Calu3 (cell line): Measurements from ENCODE around the gene PLCG1. TPM values are rescaled to one million over a fixed set of nuclear protein-coding genes. Genes with fewer than 3 reads are reported as not detected.
"Not testable (repeated sequence)": the region's sequence is repeated elsewhere in the genome, so short reads cannot be mapped to it uniquely, and the experiment has no call there.

Source experiments
- BruUV-seq: library from RNA; stranded (reverse); fragments of 400-500 nt; replicated peaks from 2 replicates; lab custom pipeline; 2021; lab: Mats Ljungman, UMichigan
- CTCF ChIA-PET: fragments of 300-600 bp; sonication (Branson Sonifier 250); formaldehyde crosslinking; loops from one replicate; lab custom pipeline; 2022; ENCODE audit warnings: antibody characterized with exemption; lab: Charles Lee
- DNase-seq: peaks from one replicate; pipeline ENCODE4 v3.0.0; 2022
- H3K27ac Mint-ChIP-seq: one replicate; pipeline ENCODE4 v1.8.0; 2022; ENCODE audit warnings: mixed read lengths; ENCODE audit not compliant: unreplicated experiment
- H3K27me3 Mint-ChIP-seq: one replicate; pipeline ENCODE4 v1.8.0; 2022; ENCODE audit warnings: mixed read lengths; ENCODE audit not compliant: unreplicated experiment
- H3K36me3 Mint-ChIP-seq: one replicate; pipeline ENCODE4 v1.8.0; 2022; ENCODE audit warnings: mild to moderate bottlenecking, moderate library complexity, mixed read lengths; ENCODE audit not compliant: insufficient read depth, unreplicated experiment
- H3K4me1 Mint-ChIP-seq: one replicate; pipeline ENCODE4 v1.8.0; 2022; ENCODE audit warnings: mild to moderate bottlenecking, low read depth, mixed read lengths; ENCODE audit not compliant: unreplicated experiment
- H3K4me3 Mint-ChIP-seq: one replicate; pipeline ENCODE4 v1.8.0; 2022; ENCODE audit warnings: mild to moderate bottlenecking, low read depth, moderate library complexity, mixed read lengths; ENCODE audit not compliant: unreplicated experiment
- H3K9me3 Mint-ChIP-seq: one replicate; pipeline ENCODE4 v1.8.0; 2022; ENCODE audit warnings: low read depth, mixed read lengths; ENCODE audit not compliant: unreplicated experiment
- CTCF ChIP-seq: fragments of 200-600 bp; IDR thresholded peaks from one replicate; pipeline ENCODE4 v1.8.0; 2022; ENCODE audit warnings: antibody characterized with exemption; ENCODE audit not compliant: unreplicated experiment
- intact Hi-C: fragments of 100-400 bp; cut with micrococcal nuclease; formaldehyde crosslinking; loops from one replicate; pipeline ENCODE4 v1.10.0; 2022; ENCODE audit not compliant: unreplicated experiment
- total RNA-seq: library from RNA; stranded (reverse); gene quantifications from 2 replicates; pipeline ENCODE4 v1.2.3, GENCODE V29; 2022

PLCG1 gene
- total RNA-seq, 1 experiment from 2014 or later: 127 TPM

- TF ChIP-seq CTCF: no peak
- no peak overlapping the region for H3K4me3 Mint-ChIP-seq
- intact Hi-C loops: no loop called here
Observed at GRCh38 chr20:41111578-41111951, 25.8 kb upstream of the PLCG1 start.

GRCh38 chr20:41116282-41116956 is 20.9 kb upstream of the PLCG1 start:
- Mint-ChIP-seq H3K27me3 (no peaks in the 10 kb centered on the region), H3K36me3 (peaks cover 90% of the 10 kb centered on the region), H3K27ac (peak overlapping the region; percentile 40), H3K4me3 (no peak overlapping the region), H3K9me3 (no peaks in the 10 kb centered on the region), H3K4me1 (peaks cover 33% of the 10 kb centered on the region)
- BruUV-seq: no TSS peak
- no peak for TF ChIP-seq CTCF
- CTCF ChIA-PET: no interaction called here
- intact Hi-C loops: no loop called here
- DNase-seq: no peak

More at GRCh38 chr20:41111578-41111951, 25.8 kb upstream of the PLCG1 start:
- Mint-ChIP-seq H3K27ac (peak overlapping the region; percentile 9), H3K9me3 (no peaks in the 10 kb centered on the region), H3K27me3 (no peaks in the 10 kb centered on the region), H3K4me1 (peaks cover 25% of the 10 kb centered on the region), H3K36me3 (peaks cover 79% of the 10 kb centered on the region)
- CTCF ChIA-PET: interaction anchor here (0.7 to 2.1 kb wide), 3 partner anchors 16 to 107 kb away, joined by 3 to 5 read pairs (median 3); no protein-coding TSS in a partner anchor
- DNase-seq: no peak
- BruUV-seq: no TSS peak

GRCh38 chr20:41118159-41118558 is 19.2 kb upstream of the PLCG1 start:
- H3K27ac Mint-ChIP-seq, DNase-seq, BruUV-seq, H3K9me3 Mint-ChIP-seq, intact Hi-C loops, H3K4me3 Mint-ChIP-seq, H3K27me3 Mint-ChIP-seq: not testable (repeated sequence)
- CTCF ChIA-PET: interaction anchor here (1.5 kb wide), 1 partner anchor 128 kb away, joined by 5 read pairs; no protein-coding TSS in a partner anchor
- peaks cover 26% of the 10 kb centered on the region for H3K4me1 Mint-ChIP-seq
- H3K36me3 Mint-ChIP-seq: peaks cover 90% of the 10 kb centered on the region

- peaks cover 26% of the 10 kb centered on the region for H3K4me1 Mint-ChIP-seq
- no peak overlapping the region for H3K27ac Mint-ChIP-seq
- H3K27me3 Mint-ChIP-seq: no peaks in the 10 kb centered on the region
- peaks cover 88% of the 10 kb centered on the region for H3K36me3 Mint-ChIP-seq
- H3K9me3 Mint-ChIP-seq: no peaks in the 10 kb centered on the region
- CTCF ChIA-PET: interaction anchor here (1.3 to 1.5 kb wide), 2 partner anchors 16 to 128 kb away, joined by 5 to 8 read pairs; no protein-coding TSS in a partner anchor
- no TSS peak for BruUV-seq
- H3K4me3 Mint-ChIP-seq: no peak overlapping the region
- DNase-seq: no peak
- no peak for TF ChIP-seq CTCF
- intact Hi-C loops: no loop called here
Observed at GRCh38 chr20:41118632-41119031, 18.7 kb upstream of the PLCG1 start.
